Measurements from ENCODE around the gene FUT3.

DNA sequence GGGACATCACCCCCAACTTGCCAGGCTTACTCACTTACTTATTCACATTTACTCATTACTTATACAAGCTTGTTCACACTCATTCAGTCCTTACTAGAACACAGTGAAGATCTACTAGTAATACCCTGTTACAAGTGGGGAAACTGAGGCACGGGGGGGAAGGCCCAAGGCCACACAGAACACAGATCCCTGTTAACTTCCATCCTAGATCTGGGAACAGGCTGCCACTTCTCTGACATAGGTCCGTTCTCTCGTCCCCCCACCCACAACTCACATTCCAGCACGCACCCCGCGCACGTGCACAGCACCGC is 47.9 kb downstream of the FUT3 start:
- TF ChIP-seq EZH2phosphoT487 (IDR thresholded peaks at IDR 0.05; ENCODE audit: insufficient read depth, low read depth) (no peak), EZH2 (IDR thresholded peaks at IDR 0.05; ENCODE audit: insufficient read depth, poor library complexity, severe bottlenecking) (no peak)

Measured in GM23248 (cell line).